Omental fat pad (tissue), 4 donors: ENCODE measurements around the gene NUP37. TPM values are rescaled to one million over a fixed set of nuclear protein-coding genes. Genes with fewer than 3 reads are reported as not detected.

Experiments used
- ATAC-seq: fragments of 150-250 bp; one replicate; pipeline ENCODE4 v1.9.1; 2016; ENCODE audit warnings: mild to moderate bottlenecking, moderate library complexity; ENCODE audit not compliant: low FRiP score
- DNase-seq: peaks from one replicate; pipeline ENCODE4 v3.0.0-alpha.2; 2019; ENCODE audit warnings: low spot score
- total RNA-seq, 4 donors: library from RNA; depleted of rRNA; stranded (reverse); fragments of >200 nt; gene quantifications; one replicate each; pipeline ENCODE4 v1.1.0, GENCODE V29; 2016
- TF ChIP-seq, protein P1 (sequence below), 3 donors: fragments of 450-650 bp; IDR thresholded peaks; one replicate each; pipeline ENCODE4 v1.5.1; 2016 to 2017; ENCODE audit warnings: antibody characterized with exemption in 3 of 3, mild to moderate bottlenecking in 3 of 3, moderate library complexity in 2 of 3

NUP37 gene
- total RNA-seq, 4 donors from 2014 or later: 14.9 to 22.9 (median 19.0) TPM

GRCh38 chr12:102059343-102059742 lies 60.6 kb downstream of the NUP37 start:
- DNase-seq: no peak
- TF ChIP-seq, protein P1, sequence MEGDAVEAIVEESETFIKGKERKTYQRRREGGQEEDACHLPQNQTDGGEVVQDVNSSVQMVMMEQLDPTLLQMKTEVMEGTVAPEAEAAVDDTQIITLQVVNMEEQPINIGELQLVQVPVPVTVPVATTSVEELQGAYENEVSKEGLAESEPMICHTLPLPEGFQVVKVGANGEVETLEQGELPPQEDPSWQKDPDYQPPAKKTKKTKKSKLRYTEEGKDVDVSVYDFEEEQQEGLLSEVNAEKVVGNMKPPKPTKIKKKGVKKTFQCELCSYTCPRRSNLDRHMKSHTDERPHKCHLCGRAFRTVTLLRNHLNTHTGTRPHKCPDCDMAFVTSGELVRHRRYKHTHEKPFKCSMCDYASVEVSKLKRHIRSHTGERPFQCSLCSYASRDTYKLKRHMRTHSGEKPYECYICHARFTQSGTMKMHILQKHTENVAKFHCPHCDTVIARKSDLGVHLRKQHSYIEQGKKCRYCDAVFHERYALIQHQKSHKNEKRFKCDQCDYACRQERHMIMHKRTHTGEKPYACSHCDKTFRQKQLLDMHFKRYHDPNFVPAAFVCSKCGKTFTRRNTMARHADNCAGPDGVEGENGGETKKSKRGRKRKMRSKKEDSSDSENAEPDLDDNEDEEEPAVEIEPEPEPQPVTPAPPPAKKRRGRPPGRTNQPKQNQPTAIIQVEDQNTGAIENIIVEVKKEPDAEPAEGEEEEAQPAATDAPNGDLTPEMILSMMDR (IDR thresholded peaks at IDR 0.05): no peak
- no peak for ATAC-seq

- TF ChIP-seq, protein P1 (IDR thresholded peaks at IDR 0.05): no peak
- ATAC-seq (no peak), DNase-seq (no peak)
Observed at GRCh38 chr12:102054345-102054744, 65.6 kb downstream of the NUP37 start.

GRCh38 chr12:102053062-102053349 lies 66.9 kb downstream of the NUP37 start:
- DNase-seq (no peak), ATAC-seq (no peak)
- TF ChIP-seq, protein P1 (IDR thresholded peaks at IDR 0.05): no peak

- DNase-seq: no peak
- TF ChIP-seq, protein P1 (IDR thresholded peaks at IDR 0.05): no peak
- peak; percentile 48 for ATAC-seq
Observed at GRCh38 chr12:102052192-102053061, 67.5 kb downstream of the NUP37 start.

- ATAC-seq: no peak
- TF ChIP-seq, protein P1 (IDR thresholded peaks at IDR 0.05): no peak
- DNase-seq: no peak
Observed at GRCh38 chr12:102051431-102051965, 68.4 kb downstream of the NUP37 start.

DNA sequence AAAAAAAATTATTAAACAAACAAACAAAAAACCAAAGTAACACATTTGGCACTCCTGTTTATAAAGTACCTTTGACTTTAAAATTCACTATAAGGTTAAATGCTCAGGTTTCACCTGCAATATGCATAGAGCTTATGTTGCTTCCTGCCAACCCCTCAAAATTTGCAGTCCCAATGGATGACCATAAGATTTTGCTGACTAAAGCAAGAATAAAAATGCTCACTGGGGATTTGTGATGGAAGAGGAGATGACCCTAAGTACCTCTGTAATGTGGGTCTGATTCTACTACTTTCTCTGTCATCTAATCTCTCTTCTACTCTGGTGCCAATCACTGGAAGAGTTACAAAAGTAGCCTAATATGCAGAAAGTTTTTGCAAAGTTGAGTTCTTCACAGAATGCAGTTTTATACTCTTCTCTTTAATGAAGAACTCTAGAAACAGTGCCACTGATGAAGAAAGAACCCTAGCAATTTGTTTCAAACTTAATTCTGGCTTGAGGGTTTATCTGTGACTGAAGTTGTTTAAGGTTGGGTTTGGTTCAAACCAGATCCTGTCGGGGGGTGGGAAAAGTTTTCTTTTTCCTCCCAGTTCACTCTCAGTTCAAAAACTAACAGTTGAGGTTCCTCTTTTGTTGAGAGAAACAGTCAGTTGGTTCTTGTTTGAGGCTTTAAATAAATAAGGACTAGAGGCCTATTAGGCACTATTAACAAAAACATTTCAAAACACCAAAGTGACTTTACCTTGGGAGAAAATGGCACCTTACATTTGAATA lies 69.1 kb downstream of the NUP37 start:
- ATAC-seq (no peak), DNase-seq (no peak)

More for the DNA sequence above, 69.1 kb downstream of the NUP37 start:
- TF ChIP-seq, protein P1 (IDR thresholded peaks at IDR 0.05): no peak
